ENCODE results near the gene CMKLR1.

The CMKLR1 gene

DNA sequence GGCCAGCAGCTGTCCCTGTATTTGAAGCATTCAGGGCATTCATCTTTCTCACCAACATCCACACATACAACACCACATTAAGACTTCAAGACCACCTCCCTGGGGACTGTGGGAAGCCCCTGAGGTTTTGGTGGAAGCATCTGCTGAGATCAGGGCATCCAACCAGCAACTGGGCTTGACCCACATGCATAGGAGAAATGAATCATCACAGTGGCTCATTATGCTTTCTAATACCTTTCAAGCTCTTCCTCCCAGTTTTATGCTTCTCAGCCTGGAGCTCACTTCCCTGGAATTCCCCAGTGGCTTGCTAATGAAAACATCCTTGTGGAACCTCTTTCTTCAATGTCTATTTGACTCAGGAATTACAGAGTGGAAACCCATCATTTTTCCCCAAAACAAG is 21.4 kb upstream of the CMKLR1 start:
- DNase-seq: no peak

DNA sequence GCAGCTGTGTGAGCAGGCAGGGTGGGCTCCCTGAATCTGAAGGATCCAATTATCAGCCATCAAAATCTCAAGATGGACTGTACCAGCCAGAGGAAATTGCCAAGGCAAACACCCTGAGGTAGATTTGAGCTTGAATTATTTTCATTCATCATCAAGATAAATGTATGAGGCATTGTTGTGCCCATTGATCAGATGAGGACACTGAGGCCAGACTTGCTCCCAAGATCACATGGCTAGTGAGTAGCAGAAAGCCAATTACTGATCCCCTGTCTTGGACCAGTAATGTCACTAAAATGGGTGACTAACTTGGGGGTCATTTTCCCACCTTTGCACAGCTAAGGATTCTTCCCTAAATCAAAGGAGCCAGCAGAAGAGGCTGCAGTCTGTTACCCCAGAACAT is 20.9 kb upstream of the CMKLR1 start:
- DNase-seq: no peak

DNA sequence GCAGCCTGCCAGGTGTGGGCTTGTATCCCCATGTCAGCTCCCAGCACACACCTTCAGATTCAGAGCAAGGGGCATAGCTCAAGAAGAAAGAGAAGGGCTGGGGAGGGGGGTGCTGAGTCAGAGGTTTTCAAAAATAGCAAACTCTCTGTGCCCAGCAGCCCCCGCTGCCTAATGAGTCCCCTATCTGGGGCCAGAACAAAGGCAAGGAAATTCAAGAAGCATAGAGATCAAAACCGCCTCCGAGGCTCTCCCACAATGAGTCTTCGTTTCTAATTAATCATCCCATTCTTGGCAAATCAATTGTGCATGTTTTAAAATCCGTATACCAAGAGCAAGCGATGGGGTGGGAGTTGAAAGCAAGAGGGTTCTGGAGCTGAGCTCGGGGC is 19.5 kb upstream of the CMKLR1 start:
- DNase-seq: no peak

DNA sequence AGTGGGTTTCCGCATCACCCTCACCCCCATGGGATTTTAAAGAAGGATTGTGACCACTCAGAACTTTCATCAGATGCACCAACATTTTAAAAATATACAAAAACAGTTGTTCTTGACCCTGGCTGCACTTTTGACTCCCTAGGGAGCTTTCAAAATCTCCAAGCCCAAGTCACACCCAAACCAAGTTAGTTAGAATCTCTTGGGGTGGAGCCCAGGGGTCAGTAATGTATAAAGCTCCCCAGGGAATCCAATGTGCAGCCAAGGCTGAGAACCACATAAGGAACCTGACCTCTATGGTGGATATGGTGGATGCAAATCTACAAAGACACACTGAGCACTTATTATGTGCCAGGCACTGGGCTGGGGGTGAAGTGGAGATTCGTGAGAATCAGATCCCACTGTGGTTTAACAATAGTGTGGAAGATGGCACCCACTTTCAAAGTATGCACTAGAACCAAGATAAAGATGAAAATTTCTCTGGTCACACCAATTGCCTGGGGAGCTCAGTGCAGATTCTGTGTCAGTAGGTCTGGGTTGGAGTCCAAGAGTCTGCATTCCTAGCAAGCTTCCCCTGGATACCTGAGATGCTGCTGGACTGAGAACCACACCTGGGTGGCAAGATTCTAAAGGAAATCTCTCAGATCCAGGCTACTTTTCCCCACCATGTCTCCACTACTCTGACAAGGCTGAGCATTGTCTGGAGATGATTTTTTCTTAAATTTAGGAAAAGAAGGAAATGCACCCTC is 18.9 kb upstream of the CMKLR1 start:
- no peak for DNase-seq

DNA sequence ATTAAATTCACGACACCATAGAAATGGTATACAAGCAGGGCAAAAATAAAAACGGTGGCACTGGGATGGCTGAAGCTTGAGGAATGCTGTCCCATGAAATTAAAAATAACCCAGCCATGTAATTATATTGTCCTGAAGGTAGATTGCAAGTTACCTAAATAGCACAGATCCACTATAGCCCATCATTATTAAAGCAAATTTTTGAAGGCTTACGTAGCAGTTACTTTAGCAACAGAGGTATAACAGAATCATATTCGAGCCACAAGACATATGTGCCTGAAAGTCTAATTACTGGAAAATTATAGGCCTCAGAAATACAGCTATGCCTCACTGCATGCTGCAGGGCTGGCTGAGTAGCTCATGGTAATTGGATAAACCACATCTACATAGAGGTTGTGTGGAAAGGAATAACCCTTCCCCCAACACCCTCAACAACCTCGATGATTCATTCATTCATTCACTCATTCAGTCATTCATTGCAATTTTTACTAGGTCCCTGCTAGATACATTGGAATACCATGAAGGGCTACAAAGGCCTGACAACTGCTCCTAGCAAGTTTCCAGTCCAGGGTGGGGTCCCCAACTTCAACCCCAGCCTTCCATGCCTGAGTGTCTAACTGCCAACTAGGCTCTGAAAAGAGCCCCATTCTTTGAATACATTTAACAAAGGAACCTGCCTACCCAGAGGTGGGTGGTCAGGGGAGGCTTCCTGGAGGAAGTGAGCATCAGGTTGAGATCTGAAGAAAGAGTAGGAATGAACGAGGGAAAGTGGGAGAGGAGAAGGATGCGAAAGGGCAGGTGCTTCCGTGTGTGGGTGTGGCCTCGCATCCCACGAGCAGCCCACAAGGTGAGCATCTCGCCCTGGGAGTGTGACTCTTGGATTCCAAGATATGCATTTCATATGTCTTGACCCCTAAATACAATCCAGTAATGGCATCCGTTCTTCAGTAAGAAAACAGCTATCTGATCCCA is 18.0 kb upstream of the CMKLR1 start:
- DNase-seq: peak; percentile 96

DNA sequence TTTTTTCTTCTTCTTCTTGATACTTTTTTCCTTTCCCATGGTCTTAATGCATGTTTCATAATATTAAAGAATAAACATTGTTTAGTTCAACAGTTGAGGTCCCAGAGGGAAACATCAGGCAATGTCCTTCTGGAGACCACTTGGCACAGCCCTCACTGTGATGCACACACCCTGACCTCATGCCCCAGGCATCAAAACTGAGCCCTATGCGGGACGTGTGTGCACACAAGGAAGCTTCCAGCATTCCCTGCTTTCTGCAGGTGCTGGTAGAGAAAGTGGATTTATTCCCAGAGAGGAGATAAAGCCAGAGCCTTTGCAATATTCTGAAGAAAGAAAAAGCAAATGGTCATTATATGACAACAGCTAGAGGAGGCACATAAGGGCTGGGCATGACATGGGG is 16.0 kb upstream of the CMKLR1 start:
- DNase-seq: no peak

DNA sequence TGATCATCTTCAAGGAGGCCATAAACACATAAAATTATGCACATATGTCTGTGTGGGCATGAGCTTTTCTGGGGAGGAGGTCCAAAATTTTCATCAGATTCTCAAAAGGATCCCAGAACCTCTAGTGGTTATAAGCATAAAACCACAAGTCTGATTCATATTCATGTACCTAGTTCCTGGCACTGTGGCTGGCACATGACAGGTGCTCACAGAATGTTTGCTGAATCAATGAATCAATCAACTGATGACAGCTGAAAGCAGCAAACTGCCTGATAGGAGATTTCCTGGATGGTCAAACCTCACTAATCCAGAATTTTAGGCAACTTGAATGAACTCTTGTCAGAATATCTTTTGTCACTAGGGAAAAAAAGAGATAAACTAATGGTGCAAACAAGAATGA is 13.5 kb upstream of the CMKLR1 start:
- DNase-seq: no peak

DNA sequence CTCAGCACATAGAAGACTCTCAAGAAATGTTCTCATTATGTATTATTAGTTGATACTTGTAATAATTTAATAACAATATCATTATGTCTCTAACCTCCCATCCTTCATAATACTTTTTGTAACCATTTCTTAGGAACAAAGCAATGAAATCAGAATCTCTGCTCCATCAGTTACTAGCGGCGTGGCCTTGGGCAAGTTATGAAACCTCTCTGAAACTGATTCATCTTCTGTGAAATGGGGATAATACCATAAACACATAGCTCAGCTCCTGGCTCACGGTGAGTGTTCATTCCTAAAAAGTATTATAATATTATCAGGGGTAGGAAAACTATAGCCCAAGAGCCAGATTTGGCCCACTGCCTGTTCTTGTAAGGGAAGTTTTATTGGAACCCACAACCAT is 11.4 kb upstream of the CMKLR1 start:
- no peak for DNase-seq

DNA sequence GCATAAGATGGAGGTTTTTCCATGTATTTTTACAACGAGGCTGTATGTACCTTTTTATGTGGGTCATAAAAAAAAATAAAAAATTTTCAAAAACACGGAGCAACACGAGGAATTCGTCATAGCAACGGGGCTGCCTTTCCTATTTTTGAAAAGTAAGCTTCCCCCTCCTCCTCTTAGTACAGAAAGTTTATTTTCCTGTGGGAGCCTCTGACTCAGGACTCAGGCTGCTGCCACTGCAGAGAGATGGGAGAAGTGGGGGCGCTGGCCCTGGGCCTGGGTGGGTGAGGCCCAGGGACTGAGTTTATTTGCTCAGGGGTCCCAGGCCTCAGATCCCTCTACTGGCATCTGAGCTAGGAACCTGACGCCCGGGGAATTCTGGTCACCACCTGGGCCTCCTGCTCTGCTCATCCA is 10.2 kb upstream of the CMKLR1 start:
- DNase-seq: no peak

DNA sequence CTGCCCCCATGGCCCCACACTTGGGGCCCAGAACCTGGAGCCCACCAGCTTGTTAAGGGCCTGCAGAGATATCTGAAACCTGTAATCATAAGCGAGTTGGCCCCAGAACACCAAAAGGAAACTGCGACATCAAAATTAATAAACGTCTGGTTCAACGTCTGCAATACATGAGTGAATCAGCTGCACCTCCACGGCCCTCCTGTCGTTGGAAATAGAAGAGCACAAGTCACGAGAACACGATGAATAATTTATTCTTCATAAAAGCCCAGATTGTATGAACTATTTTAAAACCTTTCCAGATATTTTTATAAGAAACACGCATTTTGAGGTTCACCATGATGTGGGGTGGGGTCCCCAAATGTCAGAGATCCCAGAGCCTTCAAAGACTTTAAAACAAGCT is 9.7 kb upstream of the CMKLR1 start:
- no peak for DNase-seq

DNA sequence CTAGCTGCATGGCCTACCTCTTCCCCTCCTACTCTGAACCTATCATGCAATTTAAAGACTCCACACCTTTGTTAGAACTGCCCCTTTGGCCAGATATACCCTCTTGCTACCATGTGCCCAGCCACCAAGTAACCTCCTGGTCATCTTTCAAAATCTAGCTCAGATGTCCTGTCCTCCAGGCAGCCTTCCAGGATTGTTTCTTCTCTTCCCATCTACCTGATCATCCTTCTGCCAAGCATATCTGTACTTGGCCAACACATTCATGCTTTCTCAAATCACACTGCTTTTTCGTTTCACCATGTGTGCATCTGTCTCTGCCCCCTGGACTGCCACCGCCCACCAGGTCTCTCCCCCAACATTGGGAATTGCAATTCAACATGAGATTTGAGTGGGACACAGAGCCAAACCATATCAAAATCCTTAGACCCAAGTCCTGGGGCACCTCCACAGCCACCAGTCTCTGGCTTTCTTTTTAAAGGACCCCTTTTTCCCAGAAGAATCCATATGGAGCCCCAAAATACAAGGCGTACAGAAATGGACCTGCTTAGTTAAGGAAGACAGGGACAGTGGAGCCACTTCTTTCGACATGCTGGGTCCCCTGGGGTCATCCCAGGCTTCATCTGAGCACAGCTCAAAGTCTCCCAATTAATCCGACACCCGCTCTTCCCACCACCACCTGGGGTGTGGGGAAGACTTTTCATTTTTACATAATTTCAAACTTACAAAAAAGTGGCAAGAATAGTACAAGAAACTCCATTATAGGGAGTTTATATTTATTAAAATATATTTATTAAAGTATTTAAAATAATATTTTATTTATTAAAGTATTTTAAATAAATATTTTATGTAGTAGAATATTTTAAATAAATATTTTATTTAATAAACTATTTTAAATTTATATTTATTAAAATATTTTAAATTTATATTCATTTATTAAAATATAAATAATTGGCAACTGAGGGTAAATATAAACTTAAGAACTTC is 7.9 kb upstream of the CMKLR1 start:
- DNase-seq: no peak

DNA sequence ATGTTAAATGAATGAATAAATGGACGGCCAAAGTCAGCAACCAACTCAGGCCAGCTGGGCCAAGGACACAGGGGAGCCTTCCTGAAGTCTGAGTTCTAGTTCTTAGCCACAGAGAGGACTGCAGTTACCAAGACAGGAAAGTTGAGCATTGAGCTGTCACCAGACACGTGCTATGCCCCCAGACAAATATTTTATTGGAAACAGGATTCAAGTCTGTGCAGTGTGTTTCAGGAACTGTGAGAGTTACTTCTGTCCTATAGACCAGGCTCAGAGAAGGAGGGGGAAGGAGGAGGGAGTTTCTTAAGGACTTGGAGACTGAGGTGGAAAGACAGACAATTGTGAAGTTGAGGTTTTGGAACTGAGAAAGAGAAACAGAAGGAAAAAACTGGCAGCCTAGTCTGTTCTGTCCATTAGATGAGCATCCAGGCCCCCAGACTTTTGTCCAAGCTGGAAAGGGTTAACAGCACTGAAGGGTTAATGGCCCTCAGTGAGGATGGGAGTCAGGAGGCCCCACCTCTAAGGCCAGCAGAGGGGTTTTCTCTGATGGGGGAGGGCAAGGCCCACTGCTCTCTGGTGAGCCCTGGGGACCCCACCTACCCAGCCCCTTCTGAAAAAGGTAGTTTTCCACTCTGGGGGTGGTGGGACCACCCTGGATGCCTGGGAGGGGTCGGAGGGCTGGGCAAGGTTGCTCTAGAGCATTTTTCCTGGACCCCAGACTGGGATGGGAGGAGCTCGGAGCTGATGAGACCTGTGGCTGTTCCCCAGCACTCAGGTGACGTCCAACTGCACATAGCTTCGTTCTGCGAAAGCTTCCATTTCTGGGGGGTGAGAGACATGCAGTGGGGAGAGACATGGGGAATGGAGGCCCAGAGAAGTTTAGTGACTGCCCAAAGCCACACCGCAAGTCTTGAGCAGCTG is 6.9 kb upstream of the CMKLR1 start:
- DNase-seq: no peak

DNA sequence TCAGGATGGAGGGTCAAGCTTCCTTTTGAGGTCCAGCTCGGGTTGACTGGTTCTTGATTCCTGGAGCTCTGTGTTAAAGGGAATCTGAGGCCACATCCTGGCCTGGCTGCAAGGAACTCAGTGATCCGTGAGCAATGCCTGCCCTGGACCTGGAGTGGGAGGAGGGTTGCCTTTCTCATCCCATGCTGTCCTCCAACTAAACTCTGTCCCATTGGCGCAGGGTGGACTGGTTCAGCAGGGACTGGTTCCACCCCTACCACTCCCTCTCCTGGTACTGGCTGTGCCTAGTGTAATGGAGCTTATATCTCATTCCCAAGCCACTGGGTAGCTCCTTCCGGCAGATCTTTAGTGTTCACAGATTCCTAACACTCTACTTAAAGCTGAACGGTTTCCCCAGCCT is 3.9 kb upstream of the CMKLR1 start:
- no peak for DNase-seq

DNA sequence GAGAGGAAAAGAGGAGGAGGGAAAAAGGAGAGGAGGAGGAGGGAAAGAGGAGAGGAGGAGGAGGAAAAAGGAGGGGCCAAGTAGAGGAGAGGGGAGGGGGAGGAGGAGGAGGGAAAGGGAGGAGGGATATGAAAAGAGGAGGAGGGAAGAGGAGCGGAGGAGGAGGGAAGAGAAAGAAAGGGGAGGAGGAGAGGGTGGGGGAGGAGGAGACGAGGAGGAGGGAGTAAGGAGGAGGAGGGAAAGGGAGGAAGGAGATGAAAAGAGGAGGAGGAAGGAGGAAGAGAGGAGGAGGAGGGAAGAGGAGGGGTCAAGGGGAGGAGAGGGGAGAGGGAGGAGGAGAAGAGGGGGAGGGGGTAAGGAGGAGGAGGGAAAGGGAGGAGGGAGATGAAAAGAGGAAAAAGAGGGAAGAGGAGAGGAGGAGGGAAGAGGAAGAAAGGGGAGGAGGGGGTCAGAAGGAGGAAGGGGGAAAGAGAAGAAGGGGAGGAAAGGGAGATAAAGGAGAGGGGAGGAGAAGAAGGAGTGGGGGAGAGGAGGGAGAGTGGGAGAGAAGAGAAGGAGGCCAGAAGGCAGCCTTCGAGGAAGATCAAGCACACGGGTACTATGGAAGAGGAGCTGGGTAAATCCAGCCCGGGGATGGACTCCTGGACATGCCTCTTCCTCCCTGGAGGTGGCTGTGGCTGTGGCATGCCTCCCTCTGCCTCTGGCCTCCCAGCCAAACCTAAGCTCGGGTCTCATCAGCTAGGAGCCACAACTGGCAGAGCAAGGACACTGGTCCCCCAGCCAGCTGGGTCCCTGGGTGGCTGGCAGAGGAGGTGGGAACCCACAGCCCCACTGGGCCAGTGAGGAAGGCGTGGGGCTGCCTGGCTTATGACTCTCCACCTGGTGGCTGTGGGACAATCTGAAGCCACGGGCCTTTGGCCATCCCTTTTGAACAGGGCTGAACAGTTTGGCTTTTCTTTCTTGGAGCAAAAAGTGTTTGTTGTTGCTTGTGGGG is 3.0 kb upstream of the CMKLR1 start:
- no peak for DNase-seq

DNA sequence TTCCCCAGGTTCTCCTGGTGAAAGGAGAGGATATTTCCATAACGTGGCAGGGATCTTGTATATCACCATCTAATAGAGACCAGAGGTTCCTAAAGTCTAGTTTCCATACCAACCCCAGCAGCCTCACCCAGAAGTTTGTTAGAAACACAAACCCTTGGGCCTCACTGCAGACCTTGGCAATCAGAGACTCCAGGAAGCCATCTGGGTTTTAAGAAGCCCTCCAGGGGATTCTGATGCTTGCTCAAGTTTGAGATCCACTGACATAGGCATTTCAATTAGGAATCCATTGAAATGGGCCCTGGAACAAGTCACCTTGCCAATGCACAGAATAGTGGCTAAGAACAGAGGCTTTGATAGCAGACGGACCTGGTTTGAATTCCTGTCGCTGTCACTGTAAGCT is 2.2 kb upstream of the CMKLR1 start:
- no peak for DNase-seq

DNA sequence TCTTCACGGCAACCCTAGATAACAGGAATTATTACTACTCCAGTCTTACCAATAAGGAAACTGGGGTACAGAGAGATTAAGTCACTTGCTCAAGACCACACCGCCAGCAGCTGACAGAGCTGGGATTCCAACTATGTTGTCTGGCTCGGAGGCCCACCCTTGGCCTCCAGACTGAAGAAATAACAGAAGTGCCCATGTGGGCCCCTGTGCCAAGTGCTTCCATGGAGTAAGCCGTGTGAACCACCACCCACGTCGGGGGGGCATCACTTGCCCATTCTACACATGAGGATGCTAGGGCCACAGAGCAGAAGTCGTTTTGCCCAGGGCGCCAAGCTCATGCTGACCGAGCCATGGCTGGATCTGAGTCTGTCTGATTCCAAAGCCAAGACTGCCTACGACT is 926 bp upstream of the CMKLR1 start:
- DNase-seq: no peak

DNA sequence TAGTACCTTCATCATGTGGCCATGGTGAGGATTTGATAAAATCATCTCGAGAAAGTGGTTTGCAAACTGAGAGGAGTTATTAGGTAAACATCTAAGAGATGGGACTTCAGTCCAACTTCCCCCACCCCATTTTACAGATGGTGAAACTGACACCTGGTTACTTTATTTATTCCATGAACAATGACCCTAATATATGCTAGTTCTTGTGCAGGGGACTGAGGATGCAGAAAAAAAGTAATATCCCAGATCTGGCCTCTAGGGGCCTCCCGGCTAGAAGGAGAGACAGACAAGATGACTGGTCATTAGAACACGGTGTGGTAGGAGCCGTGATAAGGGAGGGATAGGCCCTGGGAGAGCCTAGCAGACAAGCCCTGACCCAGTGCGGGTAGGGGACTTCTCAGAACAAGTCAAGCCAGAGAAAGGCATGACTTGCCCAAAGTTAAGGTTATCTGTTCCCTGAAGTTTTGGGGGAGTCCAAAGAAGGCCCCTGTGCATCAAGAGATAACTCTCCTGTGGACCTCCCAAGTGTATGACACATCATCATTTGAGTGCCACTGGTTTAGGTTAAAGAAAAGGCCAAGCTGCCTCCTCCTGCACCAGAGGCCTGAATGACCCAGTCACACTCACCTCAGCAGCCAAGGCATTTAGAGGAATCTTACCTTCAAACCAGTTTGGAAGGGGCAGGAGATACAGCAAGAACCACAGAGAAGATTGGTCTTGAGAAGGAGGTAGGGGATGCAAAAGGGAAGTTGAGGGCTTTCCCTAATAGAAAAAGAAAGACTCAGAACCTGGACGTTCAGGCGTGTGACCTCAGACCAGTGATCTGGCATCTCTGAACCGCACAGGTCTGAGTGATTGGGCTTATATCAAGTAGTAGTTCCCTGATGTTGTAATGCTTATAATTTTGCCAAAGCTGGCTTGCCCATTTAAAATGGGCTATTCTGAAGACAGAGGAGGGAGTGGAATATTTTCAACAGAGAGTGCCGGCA is 1.6 kb downstream of the CMKLR1 start:
- DNase-seq: peak; percentile 12

DNA sequence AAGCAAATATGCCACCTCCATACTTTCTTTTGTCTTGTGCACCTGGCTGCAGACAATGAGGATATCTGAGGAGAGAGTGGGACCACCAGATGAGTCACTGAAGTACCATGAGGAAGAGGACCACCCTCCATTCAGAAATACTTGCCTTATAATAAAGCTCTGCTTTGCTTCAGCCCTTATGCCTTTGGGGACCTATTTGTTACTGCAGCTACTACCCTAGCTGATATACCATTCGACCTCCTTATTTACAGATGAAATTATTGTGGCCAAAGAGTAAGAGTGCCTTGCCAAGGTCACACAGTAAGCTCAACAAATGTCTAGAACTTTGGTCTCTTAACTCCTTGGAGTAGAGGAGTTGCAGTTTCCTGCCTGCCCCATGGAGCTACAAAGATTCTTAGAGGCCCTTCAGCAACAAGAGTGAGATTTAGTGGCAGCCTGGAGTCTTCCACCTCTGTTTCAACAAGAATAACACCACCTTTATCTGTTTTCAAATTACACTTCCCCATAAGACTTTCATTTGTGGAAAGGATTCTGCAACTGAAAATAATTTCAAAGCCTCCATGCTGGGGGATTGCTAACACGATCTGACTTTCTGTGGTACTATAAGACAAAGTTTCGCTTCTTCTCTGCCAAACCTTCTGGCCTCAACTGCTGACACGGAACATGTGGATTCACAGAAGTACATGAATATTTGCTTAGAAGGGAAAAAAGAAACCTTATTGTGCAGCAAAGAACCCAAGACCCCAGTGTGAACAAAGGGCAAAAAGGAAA is 3.6 kb downstream of the CMKLR1 start:
- no peak for DNase-seq

Data from NCI-H2227 treated with DMSO at 0.1 percent for 48 hours (cell line).